Activated CD4-positive, alpha-beta T cell treated with anti-CD3 and anti-CD28 coated beads for 4 hours (primary cell): ENCODE measurements around the gene ATP2B3.

Experiments
- DNase-seq, 2 donors: peaks; one replicate each; pipeline ENCODE4 v3.0.0-alpha.2; 2020

The ATP2B3 gene

GRCh38 chrX:153622661-153623309, 105.3 kb downstream of the ATP2B3 start:
- DNase-seq = no peak

GRCh38 chrX:153623310-153624029, 106.0 kb downstream of the ATP2B3 start:
- no peak for DNase-seq

GRCh38 chrX:153624196-153625091, 107.0 kb downstream of the ATP2B3 start:
- DNase-seq = no peak

DNA sequence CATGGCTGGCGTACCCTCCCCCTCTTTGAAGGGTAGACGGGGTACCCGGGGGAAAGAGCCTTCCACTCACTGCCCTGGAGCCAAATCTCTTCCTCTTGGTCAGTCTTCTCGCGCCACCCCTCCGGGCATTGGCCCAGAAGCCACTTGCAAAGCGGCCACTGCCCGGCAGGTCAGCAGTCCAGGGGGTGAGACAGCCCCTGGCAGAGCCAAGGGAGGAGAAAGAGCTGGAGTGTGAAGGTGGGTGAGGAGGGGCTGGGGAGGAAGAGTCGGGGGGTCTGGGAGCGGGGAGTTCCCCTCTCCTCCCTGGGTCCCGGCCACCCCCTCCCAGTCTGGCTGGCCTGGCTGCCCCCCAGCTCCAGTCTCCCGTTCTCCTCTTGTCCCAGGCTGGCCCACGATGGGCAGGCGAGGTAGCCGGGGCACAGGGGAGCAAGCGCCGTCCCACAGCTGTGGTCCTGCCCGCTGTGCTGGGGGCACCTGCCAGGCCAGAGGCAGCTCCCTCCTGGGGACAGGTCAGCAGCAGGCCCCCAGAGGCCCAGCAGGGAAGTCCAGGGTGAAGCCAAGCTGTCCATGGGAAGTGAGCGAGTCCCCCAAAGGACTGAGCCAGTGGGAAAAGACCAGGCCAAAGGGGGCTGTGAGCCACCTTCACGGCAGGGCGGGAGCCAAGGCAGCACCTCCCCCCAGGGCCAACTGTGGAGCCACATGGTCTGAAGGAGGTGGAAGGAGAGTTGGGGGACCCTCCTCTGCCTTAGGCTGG, 108.0 kb downstream of the ATP2B3 start:
- DNase-seq = no peak

- no peak for DNase-seq
These were observed 108.7 kb downstream of the ATP2B3 start for GRCh38 chrX:153626025-153626633.

GRCh38 chrX:153626863-153627674, 109.6 kb downstream of the ATP2B3 start:
- DNase-seq = no peak

- DNase-seq = no peak
These were observed 110.3 kb downstream of the ATP2B3 start for GRCh38 chrX:153627675-153628111.

- DNase-seq = no peak
These were observed 110.7 kb downstream of the ATP2B3 start for GRCh38 chrX:153628129-153628528.

DNA sequence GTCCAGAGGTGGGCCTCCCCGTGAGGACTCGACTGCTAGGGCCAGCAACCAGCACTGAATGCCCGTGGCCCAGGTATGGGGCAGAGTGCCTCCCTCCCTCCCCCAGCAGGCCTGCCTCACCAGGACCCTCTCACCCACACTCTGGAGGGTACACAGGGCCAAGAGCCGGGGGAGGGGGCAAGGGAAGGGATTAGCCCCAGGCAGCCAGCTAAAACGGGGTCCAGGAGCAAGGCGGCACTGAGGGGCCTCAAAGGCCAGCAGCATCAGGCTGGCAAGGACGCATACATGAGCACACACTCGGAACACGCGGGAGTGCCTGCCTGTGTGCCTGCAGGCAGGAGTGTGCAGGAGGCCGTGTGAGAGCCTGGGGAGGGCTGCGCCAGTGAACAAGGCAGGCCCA, 111.2 kb downstream of the ATP2B3 start:
- DNase-seq = no peak

DNA sequence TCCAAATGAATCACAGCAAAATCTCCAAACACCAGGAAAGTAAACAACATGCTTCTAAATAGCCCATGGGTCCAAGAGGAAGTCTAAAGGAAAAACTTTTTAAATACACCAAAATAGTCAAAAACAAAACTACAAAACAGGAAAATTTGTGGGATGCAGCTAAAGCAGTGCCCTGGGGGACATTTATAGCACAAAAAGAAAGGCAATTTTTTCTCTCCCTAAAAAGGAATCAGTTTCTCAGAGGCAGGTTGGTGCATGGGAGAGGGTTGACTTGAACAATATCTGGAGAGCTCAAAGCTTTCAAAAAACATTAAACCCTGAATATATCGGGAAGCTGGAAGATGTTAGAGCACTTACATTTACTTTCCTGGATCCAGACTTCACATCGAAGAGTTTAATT, 113.9 kb downstream of the ATP2B3 start:
- no peak for DNase-seq

DNA sequence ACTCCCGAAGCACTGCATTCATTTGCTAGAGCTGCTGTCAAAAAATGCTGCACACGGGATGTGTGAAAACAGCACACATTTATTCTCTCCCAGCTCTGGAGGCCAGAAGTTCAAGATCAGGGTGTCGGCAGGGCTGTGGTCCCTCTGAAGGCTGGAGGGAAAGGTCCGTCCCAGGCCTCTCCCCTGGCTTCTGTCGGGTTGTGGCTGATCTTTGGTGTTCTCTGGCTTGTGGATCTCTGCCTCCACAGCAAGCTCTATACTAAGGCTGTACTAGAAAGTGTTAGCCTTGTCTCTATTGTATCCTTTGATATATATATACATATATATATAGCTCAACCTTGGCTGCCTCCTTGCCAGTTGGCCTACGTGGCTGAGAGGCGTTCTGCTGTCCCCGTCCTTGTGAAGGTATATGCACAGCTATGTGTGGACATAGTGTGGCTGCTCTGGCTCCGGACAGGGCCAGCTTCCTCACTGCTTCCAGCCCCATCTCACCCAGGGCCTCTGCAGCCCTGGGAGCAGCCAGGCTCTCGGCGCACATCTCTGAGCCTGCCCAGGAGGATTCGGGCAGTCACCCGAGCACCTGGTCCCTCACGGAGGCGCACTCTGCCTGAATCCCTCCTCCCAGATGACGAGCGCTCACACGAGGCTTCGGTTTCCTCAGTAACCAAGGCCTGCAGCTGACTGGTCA, 114.6 kb downstream of the ATP2B3 start:
- DNase-seq = no peak
